GM12878 (cell line): ENCODE results near the gene ABR. TPM values are rescaled to one million over a fixed set of nuclear protein-coding genes. Genes with fewer than 3 reads are reported as not detected.

Experiments used
- ATAC-seq: fragments of 200-7000 bp; cut with Tn5 transposase; 3 replicates; pipeline ENCODE4 v1.9.1; 2020; ENCODE audit warnings: mild to moderate bottlenecking, moderate library complexity
- BruUV-seq: library from RNA; stranded (reverse); fragments of 400-500 nt; replicated peaks from 2 replicates; lab custom pipeline; 2021; lab: Mats Ljungman, UMichigan
- CTCF ChIA-PET: fragments of 300-600 bp; sonication (Branson Sonifier 250); formaldehyde crosslinking; extraction: SDS; loops from one replicate; lab custom pipeline; 2021; ENCODE audit warnings: inconsistent platforms; lab: Yijun Ruan, JAX
- POLR2A ChIA-PET: fragments of 350-600 bp; formaldehyde crosslinking; extraction: SDS; loops from one replicate; lab custom pipeline; 2021; ENCODE audit warnings: inconsistent platforms; lab: Charles Lee
- RAD21 ChIA-PET: fragments of 300-600 bp; sonication (Branson Sonifier 250); formaldehyde crosslinking; loops from one replicate; lab custom pipeline; 2023; ENCODE audit warnings: antibody characterized with exemption; ENCODE audit not compliant: unreplicated experiment; lab: Charles Lee
- SMC1A ChIA-PET: fragments of 300-600 bp; sonication (Branson Sonifier 250); formaldehyde crosslinking; loops from one replicate; lab custom pipeline; 2023; ENCODE audit not compliant: unreplicated experiment, uncharacterized antibody; lab: Charles Lee
- DNase-seq: peaks from one replicate; pipeline ENCODE4 v3.0.0-alpha.2; 2011; ENCODE audit warnings: low read depth, low spot score
- FAIRE-seq: peaks from 3 replicates; lab custom pipeline; 2011; peaks lifted over from hg19 to GRCh38; lab: Jason Lieb, UNC
- H2AFZ ChIP-seq: 2 replicates; pipeline ENCODE4 v1.6.0; 2011; ENCODE audit warnings: low read depth, low read length, control low read depth; ENCODE audit not compliant: control insufficient read depth
- H3K27ac ChIP-seq: 2 replicates; pipeline ENCODE4 v1.5.1; 2011; ENCODE audit warnings: control low read depth; ENCODE audit not compliant: control insufficient read depth, insufficient read depth
- H3K27me3 ChIP-seq, 2 experiments: replicated peaks in 1 of 2; 2 replicates each; pipeline versions ENCODE4 v1.6.0 to v1.6.1; 2011; ENCODE audit warnings: low read length in 1 of 2; ENCODE audit not compliant: control insufficient read depth in 2 of 2, insufficient read depth in 2 of 2
- H3K36me3 ChIP-seq, 2 experiments: 2 replicates each; pipeline ENCODE4 v1.5.1; 2011; ENCODE audit warnings: low read length in 1 of 2; ENCODE audit not compliant: control insufficient read depth in 2 of 2, insufficient read depth in 2 of 2
- H3K4me1 ChIP-seq: 2 replicates; pipeline ENCODE4 v1.6.1; 2011; ENCODE audit warnings: mild to moderate bottlenecking, low read length, moderate library complexity, mixed read lengths; ENCODE audit not compliant: control insufficient read depth, insufficient read depth
- H3K4me2 ChIP-seq: 2 replicates; pipeline ENCODE4 v1.6.0; 2011; ENCODE audit warnings: control low read depth; ENCODE audit not compliant: control insufficient read depth, insufficient read depth
- H3K4me3 ChIP-seq: fragments of 200-600 bp; sonication (generic); 2 replicates; pipeline ENCODE4 v1.5.1; 2016
- H3K79me2 ChIP-seq: 2 replicates; pipeline ENCODE4 v1.6.0; 2011; ENCODE audit warnings: low read length; ENCODE audit not compliant: control insufficient read depth, insufficient read depth
- H3K9ac ChIP-seq: 2 replicates; pipeline ENCODE4 v1.8.0; 2011; ENCODE audit warnings: low read length, control low read depth, mixed read lengths; ENCODE audit not compliant: control insufficient read depth, insufficient read depth
- H3K9me3 ChIP-seq: replicated peaks from 3 replicates; pipeline ENCODE4 v1.5.1; 2011; ENCODE audit warnings: mild to moderate bottlenecking, low read length; ENCODE audit not compliant: control insufficient read depth, insufficient read depth
- H4K20me1 ChIP-seq: 2 replicates; pipeline ENCODE4 v1.6.0; 2011; ENCODE audit not compliant: control insufficient read depth, insufficient read depth
- EP300 ChIP-seq, 2 experiments: fragments of 150-350 bp in 1 of 2; IDR thresholded peaks; 2 replicates each; pipeline ENCODE4 v1.6.1; 2011 to 2012; ENCODE audit warnings: low read depth in 2 of 2, low read length in 2 of 2, borderline replicate concordance in 1 of 2, improper control_type of control experiment in 1 of 2, inconsistent platforms in 1 of 2; ENCODE audit not compliant: control insufficient read depth in 1 of 2
- IKZF2 ChIP-seq, 2 experiments: fragments of 450-650 bp; IDR thresholded peaks; 2 replicates each; pipeline ENCODE4 v1.6.1; 2017; ENCODE audit warnings: mild to moderate bottlenecking in 2 of 2, moderate library complexity in 2 of 2
- JUND ChIP-seq: IDR thresholded peaks from 2 replicates; pipeline ENCODE4 v1.6.1; 2012; ENCODE audit warnings: low read depth, mild to moderate bottlenecking, low read length, improper control_type of control experiment, moderate library complexity
- RB1 ChIP-seq: fragments of 450-650 bp; formaldehyde crosslinking; IDR thresholded peaks from 2 replicates; pipeline ENCODE4 v1.6.1; 2017; ENCODE audit warnings: mild to moderate bottlenecking, borderline replicate concordance
- SMC3 ChIP-seq: IDR thresholded peaks from 2 replicates; pipeline ENCODE4 v1.6.1; 2011; ENCODE audit warnings: low read length, improper control_type of control experiment, borderline replicate concordance
- SP1 ChIP-seq: IDR thresholded peaks from one replicate; pipeline ENCODE4 v1.6.1; 2011; ENCODE audit warnings: low read depth, low read length
- ZNF217 ChIP-seq: fragments of 450-650 bp; IDR thresholded peaks from 2 replicates; pipeline ENCODE4 v1.6.1; 2017; ENCODE audit warnings: antibody characterized with exemption, mild to moderate bottlenecking
- WGBS: methylation state at CpG from one replicate; pipeline ENCODE4 v1.1.6; 2016; ENCODE audit warnings: low lambda C conversion rate; ENCODE audit not compliant: insufficient replicate concordance, insufficient coverage; ENCODE audit errors: missing lambda C conversion rate; 5-methylcytosine and 5-hydroxymethylcytosine counted together
- in situ Hi-C: fragments of 300-500 bp; cut with MboI; formaldehyde crosslinking; loops from 9 replicates; pipeline ENCODE4 v1.14.3; 2018; ENCODE audit warnings: mixed read lengths
- intact Hi-C: fragments of 100-400 bp; cut with micrococcal nuclease; formaldehyde crosslinking; loops from one replicate; pipeline ENCODE4 v1.14.2; 2022; ENCODE audit not compliant: unreplicated experiment
- polyA plus RNA-seq, 11 experiments: library from polyadenylated mRNA; depleted of rRNA in 4 of 11; unstranded in 6 of 11; stranded (reverse) in 5 of 11; fragments of >200 nt; fragmentation: Nextera tagmentation in 4 of 11; fragmentation: Illumina TruSeq in 1 of 11; extraction: Ambion mirVana in 4 of 11; extraction: Trizol in 1 of 11; gene quantifications; 1 replicate in 1 of 11; 2 replicates in 10 of 11; pipeline versions ENCODE4 v1.2.1 to v1.2.3, GENCODE V29; 2011 to 2016; ENCODE audit warnings: inconsistent platforms in 2 of 11, missing spikeins in 2 of 11, low read depth in 1 of 11
- total RNA-seq, 4 experiments: library from RNA; depleted of rRNA in 3 of 4; stranded (reverse); fragments of >200 nt in 3 of 4; fragmentation: Illumina TruSeq in 1 of 4; extraction: Trizol in 1 of 4; gene quantifications; 2 replicates each; pipeline versions ENCODE4 v1.2.1 to v1.2.3, GENCODE V29; 2013 to 2021

The ABR gene
- total and polyA plus RNA-seq, 10 of the 15 experiments (the other 5 are each of a cell fraction or from before 2014, with no cell fraction given), result 1.4 to 112 (median 30.0) TPM

- no peak for TF ChIP-seq SP1
- TF ChIP-seq SMC3, result no peak
- TF ChIP-seq JUND, result no peak
- no peak for TF ChIP-seq ZNF217
- TF ChIP-seq IKZF2 (IDR thresholded peaks at IDR 0.05), result no peak
- no peak for TF ChIP-seq RB1
- TF ChIP-seq EP300 (IDR thresholded peaks at IDR 0.05; ENCODE audit: borderline replicate concordance in 1 of 2, control insufficient read depth in 1 of 2, low read depth in 2 of 2, low read length in 2 of 2), result no peak
- no peak for DNase-seq
- H3K9ac ChIP-seq, result no peak overlapping the region
- intact Hi-C loops (no loop called here), in situ Hi-C loops (no loop called here)
- no peak for ATAC-seq
- H4K20me1 ChIP-seq, result no peaks in the 10 kb centered on the region
- POLR2A ChIA-PET, result no interaction called here
- CTCF ChIA-PET, result no interaction called here
- RAD21 ChIA-PET, result no interaction called here
- H3K27me3 ChIP-seq, result no peaks in the 10 kb centered on the region
- WGBS, result 94% methylated on average over 28 of the region's 31 CpGs
- BruUV-seq, result no TSS peak
- no peak for FAIRE-seq
- SMC1A ChIA-PET, result no interaction called here
- no peak overlapping the region for H2AFZ ChIP-seq
- H3K9me3 ChIP-seq, result no peaks in the 10 kb centered on the region
- H3K79me2 ChIP-seq, result no peaks in the 10 kb centered on the region
- no peak overlapping the region for H3K4me2 ChIP-seq
- H3K36me3 ChIP-seq, result peaks cover 9% of the 10 kb centered on the region in 2 experiments; a peak in 3 of 4 replicates
- H3K27ac ChIP-seq, result no peak overlapping the region
- H3K4me1 ChIP-seq, result no peaks in the 10 kb centered on the region
- no peak overlapping the region for H3K4me3 ChIP-seq
Measured at GRCh38 chr17:1038459-1039122, 141.2 kb downstream of the ABR start.
